ENCODE measurements around the gene ZCCHC14. TPM values are rescaled to one million over a fixed set of nuclear protein-coding genes. Genes with fewer than 3 reads are reported as not detected.

The ZCCHC14 gene
- total and polyA plus RNA-seq, 2 of the 13 experiments (the other 11 are each of a cell fraction or from before 2014, with no cell fraction given): 12.4 to 12.5 TPM

DNA sequence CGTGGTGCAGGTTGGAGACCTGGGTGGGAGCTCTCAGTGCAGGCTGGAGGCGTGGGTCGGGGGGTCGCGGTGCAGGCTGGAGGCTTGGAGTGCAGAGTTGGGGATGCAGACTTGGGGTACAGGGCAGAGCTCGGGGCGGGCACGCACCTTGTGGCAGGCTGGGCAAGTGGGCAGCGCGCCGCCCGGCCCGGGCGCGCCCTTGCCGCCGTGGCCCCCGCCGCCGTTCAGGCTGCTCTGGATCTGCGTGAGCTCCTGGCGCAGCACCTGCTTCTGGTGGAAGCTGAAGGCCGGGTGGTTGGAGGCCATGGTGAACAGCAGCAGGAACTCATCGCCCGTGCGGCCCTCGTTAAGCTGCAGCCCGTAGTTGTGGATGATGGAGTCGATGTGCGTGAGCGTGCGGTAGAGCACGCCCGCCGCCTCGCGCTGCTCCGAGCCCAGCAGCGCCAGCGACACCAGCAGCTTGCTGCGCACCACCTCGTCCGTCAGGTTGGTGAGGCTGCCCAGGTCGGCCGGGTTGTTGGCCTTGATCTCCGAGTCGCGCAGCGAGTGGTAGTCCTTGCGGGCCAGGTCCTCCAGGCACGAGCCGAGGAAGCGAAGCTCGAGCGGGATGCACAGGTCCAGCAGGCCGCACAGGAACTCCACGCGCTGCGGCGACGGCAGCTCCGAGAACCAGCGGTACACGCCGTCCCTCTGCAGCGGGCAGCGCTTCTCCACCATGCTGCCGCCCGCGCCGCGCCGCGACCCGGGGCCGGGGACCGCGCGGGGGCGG, 1.1 kb downstream of the ZCCHC14 start (continued):
- TF ChIP-seq, protein P1, sequence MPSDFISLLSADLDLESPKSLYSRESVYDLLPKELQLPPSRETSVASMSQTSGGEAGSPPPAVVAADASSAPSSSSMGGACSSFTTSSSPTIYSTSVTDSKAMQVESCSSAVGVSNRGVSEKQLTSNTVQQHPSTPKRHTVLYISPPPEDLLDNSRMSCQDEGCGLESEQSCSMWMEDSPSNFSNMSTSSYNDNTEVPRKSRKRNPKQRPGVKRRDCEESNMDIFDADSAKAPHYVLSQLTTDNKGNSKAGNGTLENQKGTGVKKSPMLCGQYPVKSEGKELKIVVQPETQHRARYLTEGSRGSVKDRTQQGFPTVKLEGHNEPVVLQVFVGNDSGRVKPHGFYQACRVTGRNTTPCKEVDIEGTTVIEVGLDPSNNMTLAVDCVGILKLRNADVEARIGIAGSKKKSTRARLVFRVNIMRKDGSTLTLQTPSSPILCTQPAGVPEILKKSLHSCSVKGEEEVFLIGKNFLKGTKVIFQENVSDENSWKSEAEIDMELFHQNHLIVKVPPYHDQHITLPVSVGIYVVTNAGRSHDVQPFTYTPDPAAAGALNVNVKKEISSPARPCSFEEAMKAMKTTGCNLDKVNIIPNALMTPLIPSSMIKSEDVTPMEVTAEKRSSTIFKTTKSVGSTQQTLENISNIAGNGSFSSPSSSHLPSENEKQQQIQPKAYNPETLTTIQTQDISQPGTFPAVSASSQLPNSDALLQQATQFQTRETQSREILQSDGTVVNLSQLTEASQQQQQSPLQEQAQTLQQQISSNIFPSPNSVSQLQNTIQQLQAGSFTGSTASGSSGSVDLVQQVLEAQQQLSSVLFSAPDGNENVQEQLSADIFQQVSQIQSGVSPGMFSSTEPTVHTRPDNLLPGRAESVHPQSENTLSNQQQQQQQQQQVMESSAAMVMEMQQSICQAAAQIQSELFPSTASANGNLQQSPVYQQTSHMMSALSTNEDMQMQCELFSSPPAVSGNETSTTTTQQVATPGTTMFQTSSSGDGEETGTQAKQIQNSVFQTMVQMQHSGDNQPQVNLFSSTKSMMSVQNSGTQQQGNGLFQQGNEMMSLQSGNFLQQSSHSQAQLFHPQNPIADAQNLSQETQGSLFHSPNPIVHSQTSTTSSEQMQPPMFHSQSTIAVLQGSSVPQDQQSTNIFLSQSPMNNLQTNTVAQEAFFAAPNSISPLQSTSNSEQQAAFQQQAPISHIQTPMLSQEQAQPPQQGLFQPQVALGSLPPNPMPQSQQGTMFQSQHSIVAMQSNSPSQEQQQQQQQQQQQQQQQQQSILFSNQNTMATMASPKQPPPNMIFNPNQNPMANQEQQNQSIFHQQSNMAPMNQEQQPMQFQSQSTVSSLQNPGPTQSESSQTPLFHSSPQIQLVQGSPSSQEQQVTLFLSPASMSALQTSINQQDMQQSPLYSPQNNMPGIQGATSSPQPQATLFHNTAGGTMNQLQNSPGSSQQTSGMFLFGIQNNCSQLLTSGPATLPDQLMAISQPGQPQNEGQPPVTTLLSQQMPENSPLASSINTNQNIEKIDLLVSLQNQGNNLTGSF (CRISPR knock-in tag; IDR thresholded peaks at IDR 0.05): peak; percentile 43; the same call in 1 of the 2 replicates
- TF ChIP-seq KDM4B (CRISPR knock-in tag; IDR thresholded peaks at IDR 0.05): no peak
- peak; percentile 56 for TF ChIP-seq ZNF776 (CRISPR knock-in tag; IDR thresholded peaks at IDR 0.05)
- no peak for TF ChIP-seq RORA (CRISPR knock-in tag; IDR thresholded peaks at IDR 0.05)
- TF ChIP-seq ZNF20 (CRISPR knock-in tag; IDR thresholded peaks at IDR 0.05): no peak
- TF ChIP-seq, protein P2, sequence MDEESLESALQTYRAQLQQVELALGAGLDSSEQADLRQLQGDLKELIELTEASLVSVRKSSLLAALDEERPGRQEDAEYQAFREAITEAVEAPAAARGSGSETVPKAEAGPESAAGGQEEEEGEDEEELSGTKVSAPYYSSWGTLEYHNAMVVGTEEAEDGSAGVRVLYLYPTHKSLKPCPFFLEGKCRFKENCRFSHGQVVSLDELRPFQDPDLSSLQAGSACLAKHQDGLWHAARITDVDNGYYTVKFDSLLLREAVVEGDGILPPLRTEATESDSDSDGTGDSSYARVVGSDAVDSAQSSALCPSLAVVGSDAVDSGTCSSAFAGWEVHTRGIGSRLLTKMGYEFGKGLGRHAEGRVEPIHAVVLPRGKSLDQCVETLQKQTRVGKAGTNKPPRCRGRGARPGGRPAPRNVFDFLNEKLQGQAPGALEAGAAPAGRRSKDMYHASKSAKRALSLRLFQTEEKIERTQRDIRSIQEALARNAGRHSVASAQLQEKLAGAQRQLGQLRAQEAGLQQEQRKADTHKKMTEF (CRISPR knock-in tag; IDR thresholded peaks at IDR 0.05): peak; percentile 28; the same call in 1 of the 2 replicates
- no peak for TF ChIP-seq ZNF562 (CRISPR knock-in tag; IDR thresholded peaks at IDR 0.05; ENCODE audit: borderline replicate concordance)
- TF ChIP-seq, protein P3, sequence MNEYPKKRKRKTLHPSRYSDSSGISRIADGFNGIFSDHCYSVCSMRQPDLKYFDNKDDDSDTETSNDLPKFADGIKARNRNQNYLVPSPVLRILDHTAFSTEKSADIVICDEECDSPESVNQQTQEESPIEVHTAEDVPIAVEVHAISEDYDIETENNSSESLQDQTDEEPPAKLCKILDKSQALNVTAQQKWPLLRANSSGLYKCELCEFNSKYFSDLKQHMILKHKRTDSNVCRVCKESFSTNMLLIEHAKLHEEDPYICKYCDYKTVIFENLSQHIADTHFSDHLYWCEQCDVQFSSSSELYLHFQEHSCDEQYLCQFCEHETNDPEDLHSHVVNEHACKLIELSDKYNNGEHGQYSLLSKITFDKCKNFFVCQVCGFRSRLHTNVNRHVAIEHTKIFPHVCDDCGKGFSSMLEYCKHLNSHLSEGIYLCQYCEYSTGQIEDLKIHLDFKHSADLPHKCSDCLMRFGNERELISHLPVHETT (CRISPR knock-in tag; conservative IDR thresholded peaks at IDR 0.05): no peak
- TF ChIP-seq GATAD1 (CRISPR knock-in tag; IDR thresholded peaks at IDR 0.05): no peak
- TF ChIP-seq CCDC6 (CRISPR knock-in tag; IDR thresholded peaks at IDR 0.05): 0 out of 2 replicates have a peak, but pooled peaks have one; percentile 29
- TF ChIP-seq, protein P4, sequence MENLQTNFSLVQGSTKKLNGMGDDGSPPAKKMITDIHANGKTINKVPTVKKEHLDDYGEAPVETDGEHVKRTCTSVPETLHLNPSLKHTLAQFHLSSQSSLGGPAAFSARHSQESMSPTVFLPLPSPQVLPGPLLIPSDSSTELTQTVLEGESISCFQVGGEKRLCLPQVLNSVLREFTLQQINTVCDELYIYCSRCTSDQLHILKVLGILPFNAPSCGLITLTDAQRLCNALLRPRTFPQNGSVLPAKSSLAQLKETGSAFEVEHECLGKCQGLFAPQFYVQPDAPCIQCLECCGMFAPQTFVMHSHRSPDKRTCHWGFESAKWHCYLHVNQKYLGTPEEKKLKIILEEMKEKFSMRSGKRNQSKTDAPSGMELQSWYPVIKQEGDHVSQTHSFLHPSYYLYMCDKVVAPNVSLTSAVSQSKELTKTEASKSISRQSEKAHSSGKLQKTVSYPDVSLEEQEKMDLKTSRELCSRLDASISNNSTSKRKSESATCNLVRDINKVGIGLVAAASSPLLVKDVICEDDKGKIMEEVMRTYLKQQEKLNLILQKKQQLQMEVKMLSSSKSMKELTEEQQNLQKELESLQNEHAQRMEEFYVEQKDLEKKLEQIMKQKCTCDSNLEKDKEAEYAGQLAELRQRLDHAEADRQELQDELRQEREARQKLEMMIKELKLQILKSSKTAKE (CRISPR knock-in tag; IDR thresholded peaks at IDR 0.05; ENCODE audit: borderline replicate concordance): no peak
- no peak for TF ChIP-seq HNRNPL (IDR thresholded peaks at IDR 0.05; ENCODE audit: low read depth, low read length)
- TF ChIP-seq ZNF331 (CRISPR knock-in tag; IDR thresholded peaks at IDR 0.05): 0 out of 2 replicates have a peak, but pooled peaks have one; percentile 22
- no peak for TF ChIP-seq FOSL2 (CRISPR knock-in tag; IDR thresholded peaks at IDR 0.05)
- no peak for TF ChIP-seq SMARCC2 (IDR thresholded peaks at IDR 0.05)
- TF ChIP-seq, protein P5, sequence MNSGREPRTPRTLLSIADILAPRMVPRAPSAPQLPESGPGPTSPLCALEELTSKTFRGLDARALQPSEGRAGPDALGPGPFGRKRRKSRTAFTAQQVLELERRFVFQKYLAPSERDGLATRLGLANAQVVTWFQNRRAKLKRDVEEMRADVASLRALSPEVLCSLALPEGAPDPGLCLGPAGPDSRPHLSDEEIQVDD (CRISPR knock-in tag; IDR thresholded peaks at IDR 0.05; ENCODE audit: borderline replicate concordance): no peak; the same call in 1 of the 2 replicates
- no peak for TF ChIP-seq SMARCE1 (IDR thresholded peaks at IDR 0.05; ENCODE audit: borderline replicate concordance)
- no peak for TF ChIP-seq KDM6A (CRISPR knock-in tag; IDR thresholded peaks at IDR 0.05; ENCODE audit: low read depth)
- 0 out of 2 replicates have a peak, but pooled peaks have one; percentile 44 for TF ChIP-seq ZNF431 (CRISPR knock-in tag; IDR thresholded peaks at IDR 0.05; ENCODE audit: borderline replicate concordance, low read depth)

Data from HepG2 (cell line).